GM18502 (cell line): ENCODE data around the gene KLHDC3.

Experiments
- ATAC-seq: cut with Tn5 transposase; IDR thresholded peaks from one replicate; pipeline ENCODE4 v1.9.1; 2021; ENCODE audit warnings: mild to moderate bottlenecking; ENCODE audit not compliant: unreplicated experiment, poor library complexity

The KLHDC3 gene

GRCh38 chr6:43052842-43053544, 38.9 kb downstream of the KLHDC3 start:
- ATAC-seq: peak; percentile 20

GRCh38 chr6:43053545-43054205, 39.6 kb downstream of the KLHDC3 start, which contains the start of gene CUL7:
CUL7 (minus strand) TSS chr6:43053851; CDS start chr6:43052788, 1,063 bp downstream.
- peak; percentile 90 for ATAC-seq

GRCh38 chr6:43054206-43054943, 40.3 kb downstream of the KLHDC3 start:
- no peak for ATAC-seq

- no peak for ATAC-seq
Observed at GRCh38 chr6:43055966-43056365, 41.9 kb downstream of the KLHDC3 start.

- no peak for ATAC-seq
Observed at GRCh38 chr6:43058531-43058930, 44.5 kb downstream of the KLHDC3 start.

- ATAC-seq: peak; percentile 89
Observed at GRCh38 chr6:43059168-43060033, 45.4 kb downstream of the KLHDC3 start, which contains the start of the genes KLC4 and MRPL2. KLC4 (plus strand) TSS chr6:43059631; CDS start chr6:43061336, 1,705 bp downstream. MRPL2 (minus strand) TSS chr6:43059434; CDS start chr6:43059381, 53 bp downstream.

GRCh38 chr6:43060034-43060754, 46.1 kb downstream of the KLHDC3 start:
- ATAC-seq: no peak

- no peak for ATAC-seq
Observed at GRCh38 chr6:43060755-43061633, 46.9 kb downstream of the KLHDC3 start.

- ATAC-seq: no peak
Observed at GRCh38 chr6:43061861-43062260, 47.8 kb downstream of the KLHDC3 start.

GRCh38 chr6:43062818-43063217, 48.8 kb downstream of the KLHDC3 start:
- no peak for ATAC-seq

GRCh38 chr6:43070028-43070632, 56.1 kb downstream of the KLHDC3 start:
- ATAC-seq: no peak
